ENCODE data around the gene PRKAR1B.
A peak's percentile ranks its signal among the peaks of the same experiment; 100 is the strongest.
"Not testable (repeated sequence)": the region's sequence is repeated elsewhere in the genome, so short reads cannot be mapped to it uniquely, and the experiment has no call there.

PRKAR1B gene

DNA sequence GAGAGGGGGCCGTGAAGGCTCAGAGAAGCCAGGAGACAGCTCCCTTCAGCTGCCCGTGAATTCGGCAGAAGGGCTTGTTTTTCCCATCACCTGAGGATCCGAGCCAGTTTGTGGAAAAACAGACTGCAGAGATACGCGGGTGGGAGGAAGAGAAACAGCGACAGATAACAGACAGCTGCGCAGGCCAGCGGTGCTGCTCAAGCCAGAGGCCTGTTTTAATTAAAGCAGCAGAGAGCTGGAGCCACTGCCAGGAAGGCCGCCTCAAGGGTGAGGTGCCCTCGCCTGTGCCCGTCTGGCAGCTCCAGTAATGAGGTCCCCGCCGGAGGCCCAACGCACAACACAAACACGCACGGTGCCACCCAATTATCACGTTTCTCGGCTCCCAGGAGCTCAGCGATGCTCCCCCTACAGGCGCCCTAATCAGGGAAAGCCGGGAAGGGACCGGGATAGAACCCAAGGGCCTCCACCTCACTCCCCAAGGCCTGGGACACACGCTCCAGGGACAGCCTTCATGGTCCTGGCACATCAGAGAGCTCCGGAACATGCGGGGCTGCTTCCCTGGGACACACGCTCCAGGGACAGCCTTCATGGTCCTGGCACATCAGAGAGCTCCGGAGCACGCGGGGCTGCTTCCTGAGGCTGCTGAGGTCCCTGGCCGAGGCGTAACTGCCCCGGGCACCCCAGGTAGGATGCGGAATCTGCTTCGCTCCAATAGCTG lies 61.2 kb downstream of the PRKAR1B start:
- no peak for DNase-seq

DNA sequence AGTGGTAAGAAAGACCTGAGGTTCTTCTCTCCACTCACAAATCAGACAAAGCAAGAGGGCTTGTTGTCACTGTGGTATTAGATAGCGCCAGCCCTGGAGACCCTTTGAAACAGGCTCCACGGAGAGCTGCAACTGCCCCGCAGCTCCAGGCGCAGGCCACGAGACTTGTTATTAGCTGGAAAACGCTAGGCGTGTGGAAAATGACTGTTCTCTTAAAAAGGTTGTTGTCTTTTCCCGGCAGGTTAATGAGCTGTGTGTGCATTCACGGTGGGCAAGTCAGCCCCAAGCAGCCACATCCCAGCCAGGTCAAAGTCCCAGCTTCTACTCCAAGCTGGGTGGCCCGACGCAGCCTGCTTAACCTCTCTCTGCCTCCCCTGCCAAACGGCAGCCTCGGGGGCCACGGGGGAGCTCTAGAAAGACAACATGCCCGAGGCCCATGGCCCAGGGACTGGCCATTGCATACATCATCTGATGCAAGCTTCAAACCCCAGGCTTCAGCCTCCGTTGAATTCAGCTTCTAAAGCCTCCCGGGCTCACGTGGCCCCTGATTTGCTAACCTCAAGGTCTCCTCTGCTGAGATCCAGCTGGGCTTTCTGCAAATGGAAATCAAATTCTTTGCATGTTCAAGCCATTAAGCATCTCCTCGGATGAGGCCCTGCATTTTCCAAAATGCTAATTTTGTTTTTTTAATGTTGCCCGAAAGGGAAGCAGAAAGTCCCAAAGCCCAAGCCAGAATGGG lies 61.9 kb downstream of the PRKAR1B start:
- no peak for DNase-seq

DNA sequence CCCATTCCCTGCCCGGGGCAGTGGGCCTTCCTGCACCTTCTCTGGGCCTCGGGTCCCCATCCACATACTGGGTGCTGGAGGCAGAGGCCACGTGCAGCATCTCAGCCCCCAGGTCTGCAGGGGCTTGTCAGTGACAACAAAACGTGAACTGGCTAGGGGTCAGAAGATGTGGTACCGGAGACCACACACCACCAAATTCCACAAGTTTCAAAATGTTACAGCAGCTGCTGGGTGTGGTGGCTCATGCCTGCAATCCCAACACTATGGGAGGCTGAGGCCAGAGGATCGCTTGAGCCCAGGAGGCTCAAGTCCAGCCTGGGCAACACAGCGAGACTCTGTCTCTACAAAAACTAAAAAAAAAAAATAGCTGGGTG lies 62.7 kb downstream of the PRKAR1B start:
- DNase-seq = no peak

DNA sequence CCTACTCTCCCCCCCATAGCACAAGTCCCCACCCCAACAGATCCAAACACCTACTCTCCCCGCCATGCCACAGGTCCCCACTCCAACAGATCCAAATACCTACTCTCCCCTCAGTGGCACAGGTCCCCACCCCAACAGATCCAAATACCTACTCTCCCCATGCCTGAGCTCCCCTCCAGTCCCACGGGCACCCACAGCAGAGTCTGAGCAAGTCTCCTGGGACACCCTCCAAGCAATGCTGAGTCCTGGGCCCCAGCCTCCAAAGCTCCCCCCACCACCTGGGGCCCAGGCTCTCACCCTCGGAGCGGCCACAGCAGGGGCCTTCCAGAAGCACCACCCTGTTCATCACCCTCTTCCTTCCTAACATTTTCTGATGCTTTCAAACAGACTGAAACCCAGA lies 64.5 kb downstream of the PRKAR1B start:
- no peak for DNase-seq

DNA sequence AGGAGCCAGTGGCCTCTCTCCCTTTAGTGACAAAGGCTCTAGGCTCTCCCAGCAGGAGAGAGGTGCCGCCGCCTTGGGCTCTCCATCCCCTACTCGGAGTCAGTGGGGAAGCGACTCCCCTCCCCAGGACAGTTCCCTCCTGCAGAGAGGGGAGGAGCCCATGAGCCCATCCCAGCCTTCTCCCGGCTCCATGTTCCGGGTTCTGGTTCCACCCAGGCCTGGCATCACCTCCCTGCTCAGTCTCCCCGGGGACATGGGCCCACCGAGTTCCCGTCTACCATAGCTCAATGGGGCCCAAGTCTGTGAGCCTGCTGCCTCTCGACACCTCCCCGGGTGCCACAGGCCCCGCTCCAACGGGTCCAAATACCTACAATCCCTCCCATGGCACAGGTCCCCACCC lies 67.1 kb downstream of the PRKAR1B start:
- no peak for DNase-seq

DNA sequence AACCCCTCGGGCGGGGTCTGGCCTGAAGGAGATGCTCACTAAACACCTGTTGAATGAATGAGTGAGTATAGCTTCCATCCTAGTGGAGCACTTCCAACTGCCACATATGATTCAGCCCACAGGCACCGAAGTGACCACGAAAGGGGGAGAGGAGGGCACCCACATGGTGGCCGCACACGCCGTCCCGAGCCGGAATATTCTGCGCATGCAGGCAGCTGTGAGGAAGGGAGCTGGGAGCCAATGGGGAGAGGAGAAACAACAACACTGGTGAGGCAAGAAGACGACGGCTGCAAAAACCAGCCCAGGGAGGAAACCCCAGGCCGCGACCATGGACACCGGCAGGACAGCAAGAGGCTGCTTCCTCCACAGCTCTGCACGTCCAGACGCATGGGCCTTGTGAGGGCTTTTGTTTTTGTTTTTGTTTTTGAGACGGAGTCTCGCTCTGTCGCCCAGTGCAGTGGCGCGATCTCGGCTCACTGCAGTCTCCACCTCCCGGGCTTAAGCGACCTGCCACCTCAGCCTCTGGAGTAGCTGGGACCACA lies 67.7 kb downstream of the PRKAR1B start:
- no peak for DNase-seq

DNA sequence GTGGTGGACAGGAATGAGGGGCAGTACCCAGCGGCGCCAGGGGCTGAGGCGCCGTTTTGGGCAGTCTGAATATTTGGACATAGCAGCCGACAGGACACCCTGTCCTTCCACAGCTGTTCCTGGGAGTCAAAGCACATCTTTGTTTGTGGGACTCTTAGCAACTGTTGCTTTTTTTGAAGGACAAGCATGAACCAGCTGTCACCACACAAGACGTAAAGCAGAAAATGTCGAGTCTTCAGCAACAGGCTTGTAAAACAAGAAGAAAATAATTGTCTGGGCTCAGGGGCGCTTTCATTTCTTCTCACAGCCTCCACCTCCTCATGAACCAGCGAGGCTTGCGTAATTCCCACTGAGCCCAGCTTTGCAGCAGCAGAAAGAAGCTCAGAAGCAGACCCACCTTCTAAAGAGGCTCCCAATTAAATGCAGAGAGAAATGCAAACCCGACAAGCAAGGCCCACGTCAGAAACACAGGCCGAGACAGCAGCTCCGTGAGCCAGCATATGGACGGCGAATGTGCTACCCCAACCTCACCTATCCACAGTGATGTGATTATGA lies 69.4 kb downstream of the PRKAR1B start:
- no peak for DNase-seq

DNA sequence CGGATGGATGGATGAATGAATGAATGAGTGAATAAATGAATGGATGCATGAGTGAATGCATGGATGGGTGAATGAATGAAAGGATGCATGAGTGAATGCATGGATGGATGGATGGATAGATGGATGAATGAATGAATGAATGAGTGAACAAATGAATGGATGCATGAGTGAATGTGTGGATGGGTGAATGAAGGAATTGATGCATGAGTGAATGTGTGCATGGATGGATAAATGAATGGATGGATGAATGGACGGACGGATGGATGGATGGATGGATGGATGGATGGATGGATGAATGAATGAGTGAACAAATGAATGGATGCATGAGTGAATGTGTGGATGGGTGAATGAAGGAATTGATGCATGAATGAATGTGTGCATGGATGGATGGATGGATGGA lies 70.1 kb downstream of the PRKAR1B start:
- DNase-seq = not testable (repeated sequence)

DNA sequence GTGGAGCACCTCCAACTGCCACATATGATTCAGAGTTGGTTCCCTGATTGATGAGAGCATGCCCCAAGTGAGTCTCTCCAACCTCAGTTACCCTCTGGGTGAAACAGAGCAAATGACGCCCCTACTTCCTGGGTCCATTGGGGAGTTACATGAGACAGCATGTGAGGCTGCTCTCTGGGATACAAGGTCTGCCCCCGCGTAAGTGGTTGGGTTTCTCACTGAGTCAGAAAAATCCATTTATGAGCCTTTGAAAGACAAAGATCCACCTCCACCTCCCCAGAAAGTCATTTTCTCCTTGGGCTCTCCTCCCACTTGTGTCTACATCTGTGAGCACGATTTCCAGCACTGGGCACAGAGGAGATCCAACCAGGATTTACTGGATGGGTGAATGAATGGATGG lies 71.3 kb downstream of the PRKAR1B start:
- DNase-seq = no peak

DNA sequence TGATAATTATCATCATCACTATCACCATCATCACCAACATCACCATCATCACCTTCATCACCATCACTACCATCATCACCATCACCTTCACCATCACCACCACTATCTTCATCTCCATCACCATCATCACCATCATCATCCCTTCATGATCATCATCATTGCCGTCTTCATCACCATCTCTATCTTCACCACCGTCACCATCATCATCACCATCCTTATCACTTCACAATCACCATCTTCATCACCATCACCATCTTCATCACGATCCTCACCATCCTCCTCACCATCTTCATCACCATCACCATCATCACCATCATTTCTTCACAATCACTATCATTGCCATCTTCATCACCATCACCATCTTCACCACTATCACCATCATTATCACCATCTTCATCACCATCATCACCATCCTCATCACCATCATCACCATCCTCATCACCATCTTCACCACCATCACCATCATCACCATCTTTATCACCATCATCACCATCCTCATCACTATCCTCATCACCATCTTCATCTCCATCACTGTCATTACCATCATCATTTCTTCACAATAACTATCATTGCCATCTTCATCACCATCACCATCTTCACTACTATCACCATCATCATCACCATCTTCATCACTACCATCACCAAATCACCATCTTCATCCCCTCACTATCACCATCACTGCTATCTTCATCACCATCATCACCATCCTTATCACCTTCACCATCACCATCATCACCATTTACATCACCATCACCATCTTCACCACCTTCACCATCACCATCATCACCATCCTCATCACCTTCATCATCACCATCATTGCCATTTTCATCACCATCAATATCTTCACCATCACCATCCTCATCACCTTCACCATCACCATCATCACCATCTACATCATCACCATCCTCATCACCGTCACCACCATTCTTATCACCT lies 73.0 kb downstream of the PRKAR1B start:
- no peak for DNase-seq

DNA sequence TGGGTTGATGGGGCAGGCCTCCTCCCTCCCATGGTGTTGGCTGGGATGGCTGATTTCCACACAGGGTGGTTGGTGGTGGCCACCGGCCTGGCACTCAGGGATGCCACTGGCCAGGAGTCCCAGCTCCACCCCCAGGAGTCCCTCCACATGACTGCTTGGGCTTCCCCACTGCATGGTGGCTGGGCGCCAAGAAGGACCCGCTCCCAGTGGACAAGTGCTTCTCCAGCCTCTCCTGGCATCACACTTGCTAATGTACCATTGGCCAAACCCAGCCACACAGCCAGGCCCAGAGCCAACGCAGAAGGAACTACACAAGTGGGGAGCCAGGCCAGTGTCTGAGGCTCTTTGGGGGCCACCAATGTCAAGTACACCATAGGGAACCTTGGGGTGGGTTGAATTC lies 74.2 kb downstream of the PRKAR1B start:
- DNase-seq = no peak

DNA sequence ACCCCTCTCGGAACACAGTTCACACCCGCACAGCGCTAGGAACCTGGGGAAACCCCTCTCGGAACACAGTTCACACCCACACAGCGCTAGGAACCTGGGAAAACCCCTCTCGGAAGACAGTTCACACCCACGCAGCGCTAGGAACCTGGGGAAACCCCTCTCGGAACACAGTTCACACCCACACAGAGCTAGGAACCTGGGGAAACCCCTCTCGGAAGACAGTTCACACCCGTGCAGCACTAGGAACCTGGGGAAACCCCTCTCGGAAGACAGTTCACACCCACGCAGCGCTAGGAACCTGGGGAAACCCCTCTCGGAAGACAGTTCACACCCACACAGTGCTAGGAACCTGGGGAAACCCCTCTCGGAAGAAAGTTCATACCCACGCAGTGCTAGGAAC lies 74.9 kb downstream of the PRKAR1B start:
- not testable (repeated sequence) for DNase-seq

DNA sequence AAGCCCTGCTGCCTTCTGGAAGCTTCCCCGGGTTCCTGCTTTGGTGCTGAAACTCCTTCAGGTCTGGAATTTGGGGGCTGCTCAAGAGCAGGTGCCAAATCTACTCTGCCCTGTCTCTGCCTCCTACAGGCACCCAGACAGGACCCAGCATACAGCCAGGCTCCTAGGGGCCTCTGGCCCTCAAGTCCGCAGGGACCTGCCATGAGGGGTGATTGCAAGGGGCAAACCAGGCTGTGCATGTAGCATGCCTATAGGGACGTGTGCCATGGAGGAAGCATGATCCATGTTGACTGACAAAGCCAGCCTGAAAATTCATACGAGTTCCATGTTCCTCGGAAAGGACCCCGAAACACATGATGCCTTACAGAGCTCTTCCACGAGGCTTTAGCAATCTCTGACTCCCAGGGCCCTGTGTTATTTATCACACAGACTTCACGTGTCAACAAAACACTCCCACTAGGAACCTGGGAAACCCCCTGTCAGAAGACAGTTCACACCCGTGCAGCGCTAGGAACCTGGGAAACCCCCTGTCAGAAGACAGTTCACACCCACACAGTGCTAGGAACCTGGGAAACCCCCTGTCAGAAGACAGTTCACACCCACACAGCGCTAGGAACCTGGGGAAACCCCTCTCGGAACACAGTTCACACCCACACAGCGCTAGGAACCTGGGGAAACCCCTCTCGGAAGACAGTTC lies 75.9 kb downstream of the PRKAR1B start:
- peak; percentile 12 to 36 for DNase-seq

DNA sequence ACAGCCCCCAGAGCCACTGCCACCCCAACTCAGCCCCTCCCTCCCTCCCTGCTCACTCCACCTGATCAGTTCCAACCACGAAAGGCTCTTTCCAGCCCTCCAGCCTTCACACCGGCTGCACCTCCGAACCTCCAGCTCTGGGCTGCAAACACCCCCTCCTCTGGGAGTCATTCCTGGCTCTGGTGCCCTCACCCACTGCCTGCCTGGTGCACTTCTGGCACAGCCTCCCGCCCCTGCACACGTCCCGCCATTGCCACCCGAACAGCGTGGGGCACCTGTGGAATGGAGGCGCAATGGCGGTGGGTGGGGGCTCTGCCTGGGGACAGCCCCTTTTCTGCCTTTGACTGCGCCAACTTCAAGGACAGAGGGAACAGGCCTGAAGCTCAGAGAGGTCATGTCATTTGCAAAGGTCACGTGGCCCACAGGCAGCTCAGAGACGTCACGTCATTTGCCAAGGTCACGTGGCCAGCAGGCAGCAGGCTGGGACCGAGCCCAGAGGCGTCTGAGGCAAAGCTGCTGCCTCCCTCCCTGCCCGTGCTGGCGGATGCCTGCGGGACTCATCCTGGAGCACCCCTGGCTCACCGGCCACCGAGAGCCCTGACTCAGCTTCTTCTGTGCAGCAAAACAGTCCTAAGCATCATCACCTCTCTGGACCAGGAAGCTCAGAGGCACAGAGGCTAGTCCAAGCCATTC lies 76.6 kb downstream of the PRKAR1B start:
- DNase-seq = no peak

DNA sequence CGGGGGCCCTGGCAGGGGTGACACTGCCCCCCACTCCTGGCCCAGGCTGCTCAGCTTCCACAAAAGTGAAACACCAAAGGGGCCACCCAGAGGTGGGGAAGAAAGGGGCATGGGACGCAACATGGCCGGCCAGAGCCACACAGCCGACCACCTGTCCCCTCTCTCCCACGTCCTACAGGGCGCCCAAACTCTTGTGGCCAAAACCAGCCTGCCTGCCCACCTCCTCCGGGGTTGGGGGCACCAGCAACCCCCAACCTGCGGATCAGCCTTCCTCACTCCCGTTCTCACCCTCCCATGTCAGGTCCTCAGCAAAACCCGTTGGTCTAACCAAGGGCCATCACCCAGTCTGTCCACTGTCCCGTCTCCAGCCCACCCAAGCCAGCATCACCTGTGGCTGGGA lies 80.1 kb downstream of the PRKAR1B start:
- no peak for DNase-seq

DNA sequence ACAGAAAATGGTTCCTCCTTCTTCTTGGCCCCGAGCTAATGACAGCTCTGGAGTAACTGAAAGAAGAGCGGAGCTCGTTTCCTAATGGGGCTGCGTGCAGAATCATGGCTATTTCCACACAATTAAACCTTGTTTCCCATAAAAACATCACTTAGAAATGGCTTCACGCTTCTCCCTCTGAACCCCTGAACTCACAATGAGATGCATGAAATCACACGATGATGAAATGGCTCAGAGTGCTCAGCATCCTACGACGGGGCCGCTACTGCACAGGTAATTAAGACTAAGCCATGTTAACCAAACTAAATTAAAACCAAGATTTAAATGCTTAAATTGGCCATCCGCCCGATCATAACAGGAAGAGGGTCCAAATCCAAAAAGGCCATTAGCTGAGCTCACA lies 80.6 kb downstream of the PRKAR1B start:
- DNase-seq = no peak

DNA sequence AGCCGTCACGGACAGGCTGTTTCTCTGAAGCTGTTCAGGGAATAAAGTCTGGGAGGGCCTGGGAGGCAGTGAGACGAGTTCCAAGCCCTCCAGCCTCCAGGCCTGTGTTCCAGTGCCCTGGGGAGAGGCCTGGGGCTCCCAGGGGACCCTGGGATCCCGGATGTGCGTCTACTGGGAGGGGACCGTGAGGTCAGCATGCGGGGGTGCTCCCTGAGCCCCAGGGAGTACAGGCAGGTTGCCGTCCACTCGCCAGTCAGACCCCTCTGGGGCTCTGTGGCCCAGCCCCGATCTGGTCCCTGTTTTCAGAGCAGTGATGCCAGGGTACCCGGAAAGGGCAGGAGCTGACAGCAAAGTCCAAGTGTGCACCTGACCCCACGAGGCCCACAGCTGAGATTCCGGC lies 81.5 kb downstream of the PRKAR1B start:
- no peak for DNase-seq

DNA sequence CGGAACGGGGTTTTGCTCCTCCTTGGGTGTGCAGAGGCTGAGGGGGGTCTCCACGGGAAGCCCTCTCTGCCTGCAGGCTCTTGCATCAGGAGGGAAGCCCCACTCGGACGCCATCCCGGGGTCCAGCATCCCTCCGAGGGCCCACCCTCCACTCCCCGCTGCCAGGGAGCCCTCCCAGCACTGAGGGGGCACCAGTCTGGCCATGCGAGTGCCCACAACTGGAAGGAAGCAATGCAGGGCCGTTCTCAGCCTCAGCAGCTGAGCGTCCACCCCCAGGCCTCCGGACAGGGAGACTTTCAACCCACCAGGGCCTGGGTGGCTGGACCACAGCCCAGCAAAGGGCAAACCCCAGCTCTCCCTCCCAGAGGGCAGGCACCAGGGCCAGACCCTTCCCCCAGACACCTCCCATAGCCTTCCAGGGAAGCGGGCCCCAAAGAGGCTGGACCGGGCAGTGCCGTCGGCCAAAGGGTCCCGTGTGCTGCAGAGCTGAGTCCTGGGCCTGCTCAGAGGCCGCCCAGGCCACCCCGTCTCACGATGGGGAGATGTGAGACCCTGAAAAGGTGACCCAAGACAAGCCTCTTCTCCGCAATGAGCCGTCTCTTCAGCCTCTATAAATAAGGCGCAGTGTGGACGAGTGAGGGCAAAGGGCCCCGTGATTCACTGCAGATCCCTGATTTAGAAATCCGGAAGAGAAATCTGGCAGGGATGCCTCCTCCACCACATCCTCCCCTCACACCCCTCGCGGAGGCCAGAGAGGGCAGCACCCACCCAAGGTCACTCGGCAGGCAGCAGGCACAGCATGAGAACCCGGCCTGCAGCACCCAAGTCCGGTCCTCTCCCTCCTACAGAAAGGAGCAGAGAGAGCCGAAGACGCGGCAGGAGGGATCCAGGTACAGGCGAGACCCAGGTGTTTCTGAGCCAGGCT lies 82.4 kb downstream of the PRKAR1B start:
- DNase-seq = no peak

DNA sequence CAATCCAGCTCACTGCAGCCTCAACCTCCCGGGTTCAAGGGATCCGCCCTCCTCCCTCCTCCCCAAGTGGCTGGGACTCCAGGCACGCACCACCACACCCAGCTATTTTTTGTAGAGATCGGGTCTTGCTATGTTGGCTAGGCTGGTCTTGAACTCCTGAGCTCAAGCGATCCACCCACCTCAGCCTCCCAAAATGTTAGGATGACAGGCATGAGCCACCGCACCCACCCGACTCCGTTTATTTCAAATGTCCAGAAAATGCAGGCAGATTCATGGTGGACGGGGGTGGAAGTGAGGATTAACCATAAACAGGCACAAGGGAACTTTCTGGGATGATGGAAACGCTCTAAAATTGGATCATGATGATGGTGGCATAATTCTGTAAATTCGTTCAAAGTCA lies 85.1 kb downstream of the PRKAR1B start:
- no peak for DNase-seq

DNA sequence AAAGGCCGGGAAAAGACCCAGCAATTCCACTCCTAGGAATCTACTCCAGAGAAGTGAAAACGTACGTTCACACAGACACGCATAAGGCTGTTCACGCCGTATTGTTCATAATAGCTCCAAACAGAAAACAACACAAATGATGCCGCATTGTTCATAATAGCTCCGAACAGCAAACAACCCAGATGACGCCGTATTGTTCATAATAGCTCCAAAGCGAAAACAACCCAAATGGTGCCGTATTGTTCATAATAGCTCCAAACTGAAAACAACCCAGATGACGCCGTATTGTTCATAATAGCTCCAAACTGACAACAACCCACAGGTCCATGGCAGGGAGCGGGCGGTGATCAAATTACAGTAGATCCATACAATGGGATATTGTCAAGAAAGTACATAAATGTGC lies 85.8 kb downstream of the PRKAR1B start:
- DNase-seq = no peak

All from activated CD4-positive, alpha-beta T cell treated with anti-CD3 and anti-CD28 coated beads for 4 hours (primary cell).